Measurements from ENCODE around the gene TAB2. TPM values are rescaled to one million over a fixed set of nuclear protein-coding genes. Genes with fewer than 3 reads are reported as not detected.

TAB2 gene
- total RNA-seq, 1 experiment from 2014 or later: 56.2 TPM

DNA sequence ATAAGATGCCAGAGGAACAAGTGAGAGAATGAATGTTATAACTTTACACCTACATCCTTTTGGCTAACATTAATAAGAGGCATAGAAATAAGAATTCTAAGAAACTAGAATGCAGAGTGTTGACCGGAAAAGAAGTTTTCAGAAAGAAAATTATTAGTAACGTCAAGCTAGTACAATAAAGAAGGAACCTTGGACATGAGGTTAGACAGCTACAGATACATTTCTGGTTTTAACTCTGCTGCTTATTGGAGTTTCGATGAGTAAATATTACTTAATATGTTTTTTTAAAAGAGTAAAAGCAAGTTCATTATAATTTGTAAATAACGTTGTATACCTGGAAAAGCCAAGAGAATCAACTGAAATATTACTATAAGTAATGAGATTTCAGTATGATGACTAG lies 22.7 kb downstream of the TAB2 start:
- Mint-ChIP-seq H3K36me3 (ENCODE audit: insufficient read depth in 1 of 3, low read depth in 3 of 3) (peaks cover 0 to 9% (median 4%) of the 10 kb centered on the region in 3 experiments; a peak in 5 of 7 replicates), H3K9me3 (no peaks in the 10 kb centered on the region), H3K27ac (no peak overlapping the region; a peak in 1 of 7 replicates), H3K4me1 (peaks cover 30 to 35% of the 10 kb centered on the region in 2 experiments), H3K4me3 (no peak overlapping the region), H3K27me3 (ENCODE audit: low read depth) (no peaks in the 10 kb centered on the region)
- Histone ChIP-seq H2BK5ac (ENCODE audit: insufficient read length, low read length) (no peak overlapping the region), H3K4me1 (ENCODE audit: insufficient read depth, low read length) (no peaks in the 10 kb centered on the region; the same call in 1 of the 2 replicates), H3K18ac (ENCODE audit: insufficient read length, low read depth, low read length) (no peak overlapping the region), H2BK20ac (ENCODE audit: low read depth, low read length, poor library complexity, severe bottlenecking) (no peak overlapping the region), H4K91ac (ENCODE audit: insufficient read length, low read depth, low read length) (no peak overlapping the region), H3K27me3 (ENCODE audit: insufficient read depth, low read length) (no peaks in the 10 kb centered on the region), H3K4ac (ENCODE audit: low read depth, low read length) (no peak overlapping the region), H3K9me3 (ENCODE audit: control insufficient read depth, low read depth, low read length) (no peaks in the 10 kb centered on the region), H2BK120ac (ENCODE audit: low read depth, low read length, poor library complexity, severe bottlenecking) (no peak overlapping the region), H3K79me1 (ENCODE audit: insufficient read depth, low read depth, low read length, poor library complexity, severe bottlenecking) (peaks cover 4% of the 10 kb centered on the region), H2AFZ (ENCODE audit: low read length) (no peak overlapping the region), H3K4me2 (ENCODE audit: insufficient read depth, insufficient read length, low read length) (no peak overlapping the region), H2AK5ac (ENCODE audit: insufficient read length, low read length) (no peak overlapping the region), H4K5ac (ENCODE audit: insufficient read length, low read depth, low read length) (no peak overlapping the region), H3K23ac (ENCODE audit: insufficient read length, low read depth, low read length) (no peak overlapping the region), H2BK15ac (ENCODE audit: low read depth, low read length) (no peak overlapping the region), H3K23me2 (ENCODE audit: insufficient read length, low read depth, low read length, poor library complexity, severe bottlenecking) (no peaks in the 10 kb centered on the region), H4K20me1 (ENCODE audit: control insufficient read depth, insufficient read depth, insufficient read length) (no peaks in the 10 kb centered on the region), H2BK12ac (ENCODE audit: insufficient read length, low read depth, low read length) (no peak overlapping the region), H3K56ac (ENCODE audit: insufficient read length, low read depth, low read length) (no peak overlapping the region), H4K8ac (replicated peaks; ENCODE audit: insufficient read length, low read depth, low read length) (no peak overlapping the region), H3T11ph (ENCODE audit: low read length) (no peak overlapping the region), H3K14ac (ENCODE audit: insufficient read depth, low read length) (no peak overlapping the region), H3K27ac (ENCODE audit: insufficient read length, low read depth, low read length) (no peak overlapping the region), H3K9ac (ENCODE audit: extremely low read depth, insufficient read length, low read length) (no peak overlapping the region), H3K79me2 (ENCODE audit: insufficient read depth, low read length) (peaks cover 25% of the 10 kb centered on the region; the same call in 1 of the 2 replicates)
- WGBS (ENCODE audit: extremely low coverage, insufficient read length, low lambda C conversion rate): no CpG with 5 or more reads among the region's 4 CpGs
- no peak for DNase-seq
- TF ChIP-seq, protein P1, sequence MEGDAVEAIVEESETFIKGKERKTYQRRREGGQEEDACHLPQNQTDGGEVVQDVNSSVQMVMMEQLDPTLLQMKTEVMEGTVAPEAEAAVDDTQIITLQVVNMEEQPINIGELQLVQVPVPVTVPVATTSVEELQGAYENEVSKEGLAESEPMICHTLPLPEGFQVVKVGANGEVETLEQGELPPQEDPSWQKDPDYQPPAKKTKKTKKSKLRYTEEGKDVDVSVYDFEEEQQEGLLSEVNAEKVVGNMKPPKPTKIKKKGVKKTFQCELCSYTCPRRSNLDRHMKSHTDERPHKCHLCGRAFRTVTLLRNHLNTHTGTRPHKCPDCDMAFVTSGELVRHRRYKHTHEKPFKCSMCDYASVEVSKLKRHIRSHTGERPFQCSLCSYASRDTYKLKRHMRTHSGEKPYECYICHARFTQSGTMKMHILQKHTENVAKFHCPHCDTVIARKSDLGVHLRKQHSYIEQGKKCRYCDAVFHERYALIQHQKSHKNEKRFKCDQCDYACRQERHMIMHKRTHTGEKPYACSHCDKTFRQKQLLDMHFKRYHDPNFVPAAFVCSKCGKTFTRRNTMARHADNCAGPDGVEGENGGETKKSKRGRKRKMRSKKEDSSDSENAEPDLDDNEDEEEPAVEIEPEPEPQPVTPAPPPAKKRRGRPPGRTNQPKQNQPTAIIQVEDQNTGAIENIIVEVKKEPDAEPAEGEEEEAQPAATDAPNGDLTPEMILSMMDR (conservative IDR thresholded peaks at IDR 0.05): no peak
